Measurements from ENCODE around the gene QSOX2.

QSOX2 gene

DNA sequence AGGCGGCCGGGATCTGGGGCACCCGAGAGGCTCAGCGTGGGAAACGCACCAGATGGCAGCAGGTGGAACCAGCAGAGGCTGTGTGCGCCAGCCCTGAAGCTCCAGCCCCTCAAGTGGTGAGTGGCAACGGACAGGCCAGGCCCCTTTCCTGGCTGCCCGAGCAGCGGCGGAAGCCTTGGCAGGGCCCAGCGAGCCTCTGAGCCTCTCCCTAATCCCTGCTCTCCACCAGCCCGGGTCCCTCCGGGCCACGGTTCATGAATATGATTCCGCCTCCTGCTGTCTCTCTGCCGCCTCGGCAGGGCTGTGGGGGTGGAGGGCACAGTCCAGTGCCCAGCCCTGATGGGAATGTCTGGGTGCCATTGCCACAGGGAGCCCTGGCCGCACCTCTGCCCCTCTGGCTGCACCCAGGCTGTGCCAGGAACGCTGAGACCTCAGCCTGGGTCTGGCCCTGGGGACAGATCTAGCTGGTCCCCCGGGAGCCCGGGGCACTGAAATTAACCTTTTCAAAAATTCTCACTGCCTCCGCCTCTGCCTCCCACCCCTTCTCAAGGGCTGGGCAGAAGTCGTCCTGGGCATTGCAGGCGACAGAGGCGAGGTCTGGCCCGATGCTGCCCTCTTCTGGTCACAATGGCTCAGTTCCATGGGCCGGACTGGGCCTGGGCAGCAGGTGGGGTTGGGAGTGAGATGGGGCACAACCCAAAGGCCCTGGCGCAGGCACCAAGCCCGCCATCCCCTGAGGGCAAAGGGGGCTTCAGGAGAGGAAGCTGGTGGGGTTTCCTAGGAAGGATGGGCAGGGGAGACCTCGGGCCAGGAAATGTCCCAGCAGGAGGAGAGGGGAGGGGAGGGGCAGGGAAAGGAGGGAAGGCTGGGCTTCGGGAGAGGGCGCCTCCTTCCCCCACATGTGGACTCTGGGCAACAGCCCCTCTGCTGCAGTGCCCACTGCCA, 38.0 kb upstream of the QSOX2 start:
- in situ Hi-C loops (cut with MboI; ENCODE audit: low sequenced_read_pairs): no loop called here

DNA sequence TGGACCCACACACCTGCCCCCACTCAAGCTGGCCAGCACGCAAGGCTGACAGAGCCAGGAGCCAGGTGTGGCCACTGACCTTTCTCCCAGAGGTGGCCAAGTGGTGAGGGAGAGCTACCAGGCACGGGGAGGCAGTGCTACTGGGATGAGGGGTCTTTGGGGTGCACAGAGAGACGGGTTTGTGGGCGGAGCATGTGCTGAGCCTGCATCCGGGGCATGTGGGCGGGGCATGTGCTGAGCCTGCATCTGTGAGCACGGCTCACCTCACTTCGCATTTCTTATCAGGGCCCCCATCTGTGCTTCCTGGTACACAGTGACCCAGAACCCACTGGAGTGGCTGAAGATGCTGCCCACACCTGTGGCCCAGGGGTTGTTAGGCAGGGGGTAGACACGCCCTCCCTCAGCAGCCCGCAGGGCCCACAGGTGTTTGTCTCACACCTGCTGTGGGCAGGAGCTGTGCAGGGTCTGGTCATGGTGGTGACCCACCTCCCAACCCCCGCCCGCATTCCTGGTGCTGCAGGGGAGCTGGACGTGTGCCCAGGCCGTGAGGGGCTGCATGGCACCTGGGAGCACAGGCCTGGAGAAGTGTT, 36.8 kb upstream of the QSOX2 start:
- in situ Hi-C loops (cut with MboI; ENCODE audit: low sequenced_read_pairs): no loop called here

DNA sequence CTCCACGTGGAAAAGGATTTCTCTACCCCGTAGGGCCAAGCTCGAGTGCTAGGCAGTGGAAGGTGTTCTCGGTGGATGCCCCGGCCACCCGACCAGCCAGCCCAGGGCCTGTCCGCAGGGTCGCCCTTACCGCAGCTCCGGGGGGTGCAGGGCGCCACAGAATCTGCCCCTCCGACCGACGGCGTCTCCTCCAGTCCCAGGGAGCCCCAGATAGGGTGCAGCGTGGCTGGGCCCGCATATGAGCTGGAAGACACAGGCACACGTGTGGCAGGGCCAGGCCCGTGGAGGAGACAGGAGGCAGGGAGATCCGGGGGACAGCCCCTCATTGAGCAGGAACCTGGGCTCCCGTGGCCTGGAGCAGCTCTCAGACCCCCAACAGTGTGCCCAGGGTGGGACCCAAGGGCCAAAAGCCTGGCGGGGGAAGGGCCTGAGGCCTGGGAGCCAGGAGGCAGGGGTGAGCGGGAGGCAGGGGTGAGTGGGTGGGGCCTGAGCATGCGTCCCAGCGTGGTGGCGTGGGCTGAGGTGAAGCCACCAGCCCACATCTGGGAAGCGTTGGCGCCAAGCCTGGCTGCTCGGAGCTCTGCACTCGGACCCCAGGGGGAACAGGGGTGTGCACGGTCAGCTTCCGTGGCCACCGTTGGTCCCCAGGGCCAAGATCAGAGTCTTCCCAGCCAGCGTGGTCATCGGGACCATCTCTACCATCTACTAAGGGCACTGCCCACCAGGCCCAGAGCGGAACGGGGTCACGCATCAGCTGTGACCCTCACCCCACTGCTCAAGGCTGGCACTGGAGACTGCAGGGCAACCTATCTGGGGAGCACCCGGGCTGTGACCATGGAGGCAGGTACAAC, 36.0 kb upstream of the QSOX2 start:
- in situ Hi-C loops (cut with MboI; ENCODE audit: low sequenced_read_pairs): no loop called here

DNA sequence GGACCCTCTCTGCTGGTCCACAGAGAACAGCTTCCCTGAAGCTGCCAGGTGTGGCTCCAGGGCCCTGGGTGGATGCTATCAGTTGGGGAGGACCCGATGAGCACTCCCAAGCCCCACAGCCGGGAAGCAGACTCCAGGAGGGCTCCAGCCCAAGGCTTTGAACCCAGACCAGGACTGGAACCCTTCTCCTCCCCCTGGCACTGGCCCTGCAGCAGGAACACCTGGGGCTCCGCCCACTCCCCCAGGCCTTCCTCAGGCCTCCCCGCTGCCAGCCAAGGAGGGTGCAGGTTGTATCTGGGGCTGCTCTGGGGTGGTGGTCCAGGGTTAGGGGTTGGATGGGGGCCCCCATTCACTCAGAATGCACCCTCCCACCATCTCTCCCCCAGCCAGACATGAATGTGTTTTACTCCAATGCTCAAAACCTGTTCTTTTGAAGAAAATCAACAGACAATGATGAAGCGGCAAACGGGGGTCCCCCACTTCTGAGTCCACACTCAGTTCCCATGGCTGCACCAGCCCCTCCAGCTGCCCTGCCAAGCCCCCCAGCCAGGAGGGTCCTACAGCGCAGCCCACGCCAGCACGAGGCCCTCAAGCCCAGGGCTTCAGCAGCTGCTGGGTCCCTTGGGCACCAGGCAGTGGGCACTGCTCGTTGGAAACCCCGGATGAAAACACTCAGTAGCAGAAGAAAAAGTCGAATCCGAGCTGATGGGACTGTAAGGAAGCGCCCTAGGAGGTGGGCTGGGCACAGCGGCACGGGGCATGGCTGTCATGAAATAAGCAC, 35.1 kb upstream of the QSOX2 start:
- in situ Hi-C loops (cut with MboI; ENCODE audit: low sequenced_read_pairs): no loop called here

- in situ Hi-C loops (cut with MboI; ENCODE audit: low sequenced_read_pairs): no loop called here
These were observed 33.9 kb upstream of the QSOX2 start for GRCh38 chr9:136279471-136279870.

DNA sequence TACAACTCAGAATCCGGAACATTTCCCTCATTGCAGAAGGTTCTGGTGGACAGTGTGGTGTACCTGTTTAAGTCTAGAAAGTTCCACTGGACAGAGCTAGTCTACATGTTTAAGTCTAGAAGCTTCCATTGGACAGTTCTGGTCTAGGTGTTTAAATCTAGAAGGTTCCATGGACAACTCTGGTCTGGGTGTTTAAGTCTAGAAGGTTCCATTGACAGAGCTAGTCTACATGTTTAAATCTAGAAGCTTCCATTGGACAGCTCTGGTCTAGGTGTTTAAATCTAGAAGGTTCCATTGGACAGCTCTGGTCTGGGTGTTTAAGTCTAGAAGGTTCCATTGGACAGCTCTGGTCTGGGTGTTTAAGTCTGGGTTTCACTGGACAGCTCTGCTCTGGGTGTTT, 33.3 kb upstream of the QSOX2 start:
- in situ Hi-C loops (cut with MboI; ENCODE audit: low sequenced_read_pairs): no loop called here

DNA sequence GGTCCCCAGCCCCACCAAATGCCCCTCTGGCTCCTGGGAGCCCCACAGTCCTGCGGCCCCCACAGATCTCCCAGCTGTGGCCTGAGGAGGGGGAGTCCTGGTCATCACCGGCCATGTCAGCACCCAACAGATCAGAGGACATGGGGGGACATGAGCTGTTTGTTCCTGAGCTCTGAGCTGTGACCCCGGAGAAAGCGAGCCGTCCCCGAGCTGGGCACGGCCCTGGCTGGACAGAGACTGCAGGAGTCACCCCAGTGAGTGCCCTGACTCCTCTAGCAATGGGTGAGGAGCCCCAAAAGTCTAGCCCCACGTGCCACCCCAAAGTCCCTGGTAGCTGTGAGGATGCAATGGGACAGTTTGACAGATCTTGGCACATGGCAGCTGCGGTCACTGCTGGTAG, 32.6 kb upstream of the QSOX2 start:
- in situ Hi-C loops (cut with MboI; ENCODE audit: low sequenced_read_pairs): no loop called here

GRCh38 chr9:136277746-136278145, 32.1 kb upstream of the QSOX2 start:
- in situ Hi-C loops (cut with MboI; ENCODE audit: low sequenced_read_pairs): no loop called here

DNA sequence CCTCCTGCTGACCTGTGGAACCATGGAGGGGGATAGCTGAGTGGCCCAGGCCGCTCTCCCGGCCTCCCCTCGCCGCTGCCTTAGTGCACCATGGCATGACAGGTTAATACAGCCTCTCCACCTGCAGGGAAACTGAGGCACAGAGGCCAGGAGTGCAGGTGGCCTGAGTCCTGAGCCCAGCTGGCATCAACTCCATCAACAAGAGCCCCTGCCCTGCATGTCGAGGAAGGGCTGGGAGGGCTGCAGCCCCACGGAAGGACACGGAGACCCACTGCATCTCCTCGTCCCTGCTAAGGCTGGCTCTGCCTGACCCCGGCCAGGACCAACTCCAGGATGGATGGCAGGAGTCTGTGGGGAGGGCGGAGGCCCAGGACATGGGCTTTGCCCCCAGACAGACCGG, 31.1 kb upstream of the QSOX2 start:
- in situ Hi-C loops (cut with MboI; ENCODE audit: low sequenced_read_pairs): no loop called here

DNA sequence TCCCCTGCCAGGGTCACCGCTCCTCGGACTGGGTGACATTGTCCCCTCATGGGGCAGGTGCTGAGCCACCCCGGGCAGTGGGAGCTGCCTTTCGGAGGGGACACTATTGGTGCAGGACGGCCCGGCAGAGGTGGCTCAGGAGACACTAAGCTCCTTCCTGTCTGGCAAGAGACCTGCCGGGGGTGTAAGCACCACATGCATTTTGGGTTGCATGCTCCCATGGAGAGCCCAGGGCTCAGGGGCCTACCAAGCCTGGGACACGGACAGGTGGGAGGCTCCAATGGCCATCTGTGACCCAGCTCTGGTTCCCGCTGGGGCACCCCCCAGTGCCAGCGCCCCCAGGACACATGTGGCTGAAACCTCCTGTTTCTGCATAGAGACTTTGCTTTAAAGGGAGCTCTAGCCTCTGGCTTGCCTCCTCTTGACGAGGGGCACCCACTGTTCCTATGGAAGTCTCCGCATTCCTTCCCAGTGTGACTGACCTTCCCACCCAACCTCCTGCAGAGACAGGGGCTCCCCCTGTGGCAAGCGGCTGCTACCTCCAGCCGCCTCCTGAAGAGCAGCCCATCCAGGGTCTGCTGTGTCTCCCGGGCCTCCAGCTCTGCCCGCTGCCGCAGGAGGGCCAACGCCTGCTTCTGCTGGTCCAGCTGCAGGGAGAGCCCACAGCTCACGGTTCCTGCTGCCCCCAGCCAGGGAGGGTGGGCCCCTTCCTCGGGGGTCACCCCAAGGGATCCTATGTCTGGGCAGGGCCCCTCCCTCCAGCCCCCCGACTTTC, 30.2 kb upstream of the QSOX2 start:
- in situ Hi-C loops (cut with MboI; ENCODE audit: low sequenced_read_pairs): no loop called here

DNA sequence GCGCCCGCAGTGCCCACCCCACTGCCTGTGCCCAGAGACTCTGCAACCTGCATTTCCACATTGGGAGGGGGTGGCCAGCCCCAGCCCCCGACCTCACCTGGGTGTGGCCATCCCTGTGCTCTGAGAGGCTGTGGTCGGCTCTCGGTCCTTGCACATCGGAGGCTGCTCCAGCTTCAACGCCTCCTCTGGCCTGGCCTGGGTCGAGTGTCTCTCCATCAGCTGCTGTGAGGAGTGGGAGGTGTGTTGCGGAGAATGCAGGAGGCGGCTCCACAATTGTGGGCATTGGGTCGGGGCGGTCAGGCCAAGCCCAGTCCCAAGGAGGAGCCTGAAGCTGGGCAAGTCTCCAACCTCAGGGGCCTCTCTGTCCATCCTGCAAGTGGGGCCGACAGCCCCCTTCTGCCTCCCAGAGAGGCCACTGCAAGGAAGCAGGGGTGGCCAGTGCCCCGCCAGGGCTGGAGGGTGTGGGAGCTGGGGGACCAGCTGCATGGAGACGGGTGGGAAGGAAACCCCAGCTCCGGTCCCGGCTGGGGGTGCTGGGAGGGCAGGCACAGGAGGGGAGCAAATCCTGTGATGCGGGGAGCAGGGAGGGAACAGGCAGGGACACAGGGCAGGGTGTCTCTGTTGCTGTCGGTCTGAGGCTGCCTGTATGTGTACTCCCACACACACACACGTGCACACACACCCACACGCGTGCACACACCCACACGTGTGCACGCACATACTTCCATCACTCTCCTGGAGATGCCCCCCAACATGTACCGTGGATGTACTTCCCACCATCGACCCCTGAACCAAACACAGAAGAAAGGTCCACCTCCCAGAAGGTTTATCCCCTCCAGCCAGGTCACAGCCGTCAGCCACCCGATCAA, 29.4 kb upstream of the QSOX2 start:
- in situ Hi-C loops (cut with MboI; ENCODE audit: low sequenced_read_pairs): no loop called here

- in situ Hi-C loops (cut with MboI; ENCODE audit: low sequenced_read_pairs): no loop called here
These were observed 28.5 kb upstream of the QSOX2 start for GRCh38 chr9:136273921-136274785.

GRCh38 chr9:136273244-136273865, 27.7 kb upstream of the QSOX2 start:
- in situ Hi-C loops (cut with MboI; ENCODE audit: low sequenced_read_pairs): no loop called here

GRCh38 chr9:136270173-136270705, 24.6 kb upstream of the QSOX2 start:
- in situ Hi-C loops (cut with MboI; ENCODE audit: low sequenced_read_pairs): no loop called here

DNA sequence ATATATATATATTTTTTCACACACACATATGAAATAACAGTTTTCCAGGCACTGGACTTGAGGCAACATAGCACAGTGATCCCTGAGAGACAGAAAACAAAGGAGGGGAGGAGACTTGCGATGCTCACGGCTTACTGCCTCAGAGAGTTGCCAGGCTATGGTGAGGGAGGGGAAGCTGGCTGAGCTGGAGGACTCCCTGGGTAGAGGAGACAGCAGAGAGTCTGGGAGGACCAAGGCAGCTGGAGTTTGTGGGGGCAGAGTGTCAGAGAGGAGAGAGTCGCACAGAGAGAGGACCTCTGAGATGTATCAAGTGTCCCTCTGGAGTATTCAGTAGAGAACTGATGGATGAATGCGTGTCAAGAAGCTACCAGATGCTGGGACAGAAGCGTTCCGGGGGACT, 23.1 kb upstream of the QSOX2 start:
- in situ Hi-C loops (cut with MboI; ENCODE audit: low sequenced_read_pairs): no loop called here

GRCh38 chr9:136268318-136268717, 22.7 kb upstream of the QSOX2 start:
- in situ Hi-C loops (cut with MboI; ENCODE audit: low sequenced_read_pairs): no loop called here

All from HL-60/S4 treated with retinoic acid at 250 ng/mL for 4 days and 3 days (cell line).